ENCODE results near the gene PNPLA3. TPM values are rescaled to one million over a fixed set of nuclear protein-coding genes. Genes with fewer than 3 reads are reported as not detected.
A peak's percentile ranks its signal among the peaks of the same experiment; 100 is the strongest.

Gene PNPLA3
- total and polyA plus RNA-seq, 5 donors: 0.15 to 1.0 (median 0.48) TPM; not detected in 2

GRCh38 chr22:43983808-43984207 lies 60.2 kb downstream of the PNPLA3 start:
- no peaks in the 10 kb centered on the region for H3K9me3 ChIP-seq (ENCODE audit: control insufficient read depth, low read length)
- DNase-seq: no peak
- WGBS: 95% methylated on average over 16 of the region's 16 CpGs
- H3K4me3 ChIP-seq (ENCODE audit: low read length): no peak overlapping the region
- intact Hi-C loops (cut with DNase I): no loop called here
- no peaks in the 10 kb centered on the region for H3K4me1 ChIP-seq (ENCODE audit: control insufficient read depth, insufficient read depth, low read length)
- no peaks in the 10 kb centered on the region for H3K27me3 ChIP-seq (ENCODE audit: control insufficient read depth, insufficient read depth)
- no peak overlapping the region for H3K27ac ChIP-seq (ENCODE audit: low read length)
- ATAC-seq: no peak

DNA sequence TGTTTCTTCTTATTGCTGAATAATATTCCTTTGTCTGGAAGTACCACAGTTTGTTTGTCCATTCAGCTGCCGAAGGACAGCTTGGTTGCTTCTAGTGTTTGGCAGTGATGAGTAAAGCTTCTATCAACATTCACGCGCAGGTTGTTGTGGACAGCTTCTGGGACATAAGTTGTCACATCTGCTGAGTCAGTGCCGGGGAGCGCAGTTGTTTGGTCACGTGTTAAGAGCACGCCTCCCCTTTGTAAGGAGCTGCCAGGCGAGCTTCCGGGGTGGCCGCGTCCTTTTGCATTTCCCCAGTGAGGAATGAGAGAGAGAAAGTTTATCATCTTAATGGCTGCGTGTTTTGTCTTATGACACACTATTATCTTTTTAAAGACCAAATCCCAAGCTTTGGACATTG lies 61.9 kb downstream of the PNPLA3 start:
- Histone ChIP-seq H3K27ac (ENCODE audit: low read length) (no peak overlapping the region), H3K4me3 (ENCODE audit: low read length) (no peak overlapping the region), H3K27me3 (ENCODE audit: control insufficient read depth, insufficient read depth) (no peaks in the 10 kb centered on the region), H3K4me1 (ENCODE audit: control insufficient read depth, insufficient read depth, low read length) (no peaks in the 10 kb centered on the region), H3K9me3 (ENCODE audit: control insufficient read depth, low read length) (no peaks in the 10 kb centered on the region)
- no peak for ATAC-seq
- DNase-seq: peak in 1 of 3 donors; percentile 31
- intact Hi-C loops (cut with DNase I): no loop called here
- WGBS: 84% methylated on average over 12 of the region's 12 CpGs

- Histone ChIP-seq H3K4me3 (ENCODE audit: low read length) (no peak overlapping the region), H3K4me1 (ENCODE audit: control insufficient read depth, insufficient read depth, low read length) (no peaks in the 10 kb centered on the region), H3K27me3 (ENCODE audit: control insufficient read depth, insufficient read depth) (no peaks in the 10 kb centered on the region), H3K9me3 (ENCODE audit: control insufficient read depth, low read length) (no peaks in the 10 kb centered on the region), H3K27ac (ENCODE audit: low read length) (no peak overlapping the region)
- ATAC-seq (no peak), DNase-seq (no peak)
- 81% methylated on average over 8 of the region's 8 CpGs for WGBS
- intact Hi-C loops (cut with DNase I): no loop called here
Observed at GRCh38 chr22:43988116-43988820, 64.7 kb downstream of the PNPLA3 start.

DNA sequence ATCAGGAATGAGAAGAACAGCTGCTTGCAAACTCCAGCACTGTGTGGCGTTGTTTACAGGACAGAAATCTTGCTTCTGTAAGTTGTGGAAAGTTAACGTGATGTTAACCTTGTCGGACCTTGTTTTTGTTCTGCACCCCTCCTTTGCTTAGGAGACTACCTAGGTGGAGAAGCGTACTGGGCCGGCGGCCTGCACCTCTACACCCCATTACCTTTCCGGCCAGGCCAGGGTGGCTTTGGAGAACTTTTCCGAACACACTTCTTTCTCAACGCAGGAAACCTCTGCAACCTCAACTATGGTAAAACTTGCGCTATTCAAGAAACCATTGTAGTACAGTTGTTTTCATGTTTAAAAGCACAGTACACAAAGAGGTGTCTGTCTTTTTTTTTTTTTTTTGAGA lies 65.4 kb downstream of the PNPLA3 start:
- H3K27me3 ChIP-seq (ENCODE audit: control insufficient read depth, insufficient read depth): no peaks in the 10 kb centered on the region
- ATAC-seq (no peak), DNase-seq (no peak)
- no peaks in the 10 kb centered on the region for H3K9me3 ChIP-seq (ENCODE audit: control insufficient read depth, low read length)
- no peaks in the 10 kb centered on the region for H3K4me1 ChIP-seq (ENCODE audit: control insufficient read depth, insufficient read depth, low read length)
- no peak overlapping the region for H3K4me3 ChIP-seq (ENCODE audit: low read length)
- intact Hi-C loops (cut with DNase I): no loop called here
- 95% methylated on average over 10 of the region's 10 CpGs for WGBS
- H3K27ac ChIP-seq (ENCODE audit: low read length): no peak overlapping the region

- Histone ChIP-seq H3K4me3 (ENCODE audit: low read length) (no peak overlapping the region), H3K27me3 (ENCODE audit: control insufficient read depth, insufficient read depth) (no peaks in the 10 kb centered on the region), H3K27ac (ENCODE audit: low read length) (no peak overlapping the region), H3K9me3 (ENCODE audit: control insufficient read depth, low read length) (no peaks in the 10 kb centered on the region), H3K4me1 (ENCODE audit: control insufficient read depth, insufficient read depth, low read length) (no peaks in the 10 kb centered on the region)
- 81% methylated on average over 13 of the region's 13 CpGs for WGBS
- intact Hi-C loops (cut with DNase I): loop anchor here in 3 of 4 donors (5.0 to 10.0 kb wide), 5 partner anchors 92 to 637 kb away; no protein-coding TSS in a partner anchor
- no peak for DNase-seq
- no peak for ATAC-seq
Observed at GRCh38 chr22:43990044-43990443, 66.4 kb downstream of the PNPLA3 start.

- intact Hi-C loops (cut with DNase I): loop anchor here (2.0 to 10.0 kb wide), 7 partner anchors 91 to 636 kb away; no protein-coding TSS in a partner anchor
- Histone ChIP-seq H3K27me3 (ENCODE audit: control insufficient read depth, insufficient read depth) (no peaks in the 10 kb centered on the region), H3K4me1 (ENCODE audit: control insufficient read depth, insufficient read depth, low read length) (no peaks in the 10 kb centered on the region), H3K27ac (ENCODE audit: low read length) (no peak overlapping the region), H3K4me3 (ENCODE audit: low read length) (no peak overlapping the region), H3K9me3 (ENCODE audit: control insufficient read depth, low read length) (no peaks in the 10 kb centered on the region)
- WGBS: 94% methylated on average over 11 of the region's 11 CpGs
- DNase-seq: no peak
- ATAC-seq: no peak
Observed at GRCh38 chr22:43991316-43992020, 67.9 kb downstream of the PNPLA3 start.

- no peak overlapping the region for H3K4me3 ChIP-seq (ENCODE audit: low read length)
- no peaks in the 10 kb centered on the region for H3K9me3 ChIP-seq (ENCODE audit: control insufficient read depth, low read length)
- WGBS: 72% methylated on average over 16 of the region's 16 CpGs
- H3K27ac ChIP-seq (ENCODE audit: low read length): no peak overlapping the region
- no peaks in the 10 kb centered on the region for H3K27me3 ChIP-seq (ENCODE audit: control insufficient read depth, insufficient read depth)
- intact Hi-C loops (cut with DNase I): loop anchor here (2.0 to 10.0 kb wide), 7 partner anchors 90 to 635 kb away; no protein-coding TSS in a partner anchor
- no peak for DNase-seq
- H3K4me1 ChIP-seq (ENCODE audit: control insufficient read depth, insufficient read depth, low read length): no peaks in the 10 kb centered on the region
- ATAC-seq: peak in 1 of 2 donors; percentile 11
Observed at GRCh38 chr22:43992331-43992821, 68.8 kb downstream of the PNPLA3 start.

GRCh38 chr22:43993072-43993760 lies 69.6 kb downstream of the PNPLA3 start:
- DNase-seq (peak; percentile 50 to 82 (median 74)), ATAC-seq (peak; percentile 73 to 75)
- 28% methylated on average over 20 of the region's 20 CpGs for WGBS
- no peaks in the 10 kb centered on the region for H3K27me3 ChIP-seq (ENCODE audit: control insufficient read depth, insufficient read depth)
- H3K4me3 ChIP-seq (ENCODE audit: low read length): no peak overlapping the region
- intact Hi-C loops (cut with DNase I): loop anchor here (2.0 to 10.0 kb wide), 7 partner anchors 89 to 634 kb away; no protein-coding TSS in a partner anchor
- H3K9me3 ChIP-seq (ENCODE audit: control insufficient read depth, low read length): no peaks in the 10 kb centered on the region
- no peaks in the 10 kb centered on the region for H3K4me1 ChIP-seq (ENCODE audit: control insufficient read depth, insufficient read depth, low read length)
- H3K27ac ChIP-seq (ENCODE audit: low read length): no peak overlapping the region

- ATAC-seq: no peak
- no peaks in the 10 kb centered on the region for H3K9me3 ChIP-seq (ENCODE audit: control insufficient read depth, low read length)
- no peak for DNase-seq
- H3K4me1 ChIP-seq (ENCODE audit: control insufficient read depth, insufficient read depth, low read length): no peaks in the 10 kb centered on the region
- H3K4me3 ChIP-seq (ENCODE audit: low read length): no peak overlapping the region
- H3K27me3 ChIP-seq (ENCODE audit: control insufficient read depth, insufficient read depth): no peaks in the 10 kb centered on the region
- 92% methylated on average over 11 of the region's 11 CpGs for WGBS
- intact Hi-C loops (cut with DNase I): loop anchor here in 3 of 4 donors (5.0 to 10.0 kb wide), 5 partner anchors 88 to 633 kb away; no protein-coding TSS in a partner anchor
- H3K27ac ChIP-seq (ENCODE audit: low read length): no peak overlapping the region
Observed at GRCh38 chr22:43994006-43994405, 70.4 kb downstream of the PNPLA3 start.

DNA sequence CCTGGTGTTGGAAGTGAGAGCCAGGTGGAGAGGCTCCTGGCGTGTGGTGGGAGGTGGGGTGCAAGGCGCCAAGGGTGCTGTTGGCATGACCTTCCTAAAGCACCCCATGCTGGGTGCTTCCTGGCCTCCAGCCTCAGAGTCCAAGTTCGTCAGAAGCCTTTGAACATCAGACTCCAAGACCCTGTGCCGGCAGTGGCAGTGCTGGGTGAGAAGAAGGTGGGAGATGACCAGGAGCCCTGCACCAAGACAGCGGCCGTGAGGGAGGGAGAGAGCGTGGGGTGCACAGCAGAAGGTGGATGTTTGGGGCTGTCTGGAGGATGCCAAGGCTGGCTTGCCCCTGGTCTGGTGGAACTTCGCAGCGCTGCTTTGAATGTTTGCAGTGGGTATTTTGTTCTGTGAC lies 70.8 kb downstream of the PNPLA3 start:
- Histone ChIP-seq H3K27me3 (ENCODE audit: control insufficient read depth, insufficient read depth) (no peaks in the 10 kb centered on the region), H3K9me3 (ENCODE audit: control insufficient read depth, low read length) (no peaks in the 10 kb centered on the region), H3K4me3 (ENCODE audit: low read length) (no peak overlapping the region), H3K4me1 (ENCODE audit: control insufficient read depth, insufficient read depth, low read length) (no peaks in the 10 kb centered on the region), H3K27ac (ENCODE audit: low read length) (no peak overlapping the region)
- 84% methylated on average over 9 of the region's 9 CpGs for WGBS
- ATAC-seq (no peak), DNase-seq (no peak)
- intact Hi-C loops (cut with DNase I): loop anchor here in 3 of 4 donors (5.0 to 10.0 kb wide), 5 partner anchors 88 to 633 kb away; no protein-coding TSS in a partner anchor

Data from right cardiac atrium (tissue), 5 donors.